WTC11 (cell line): ENCODE measurements around the gene GRM5. TPM values are rescaled to one million over a fixed set of nuclear protein-coding genes. Genes with fewer than 3 reads are reported as not detected.
"Not testable (repeated sequence)": the region's sequence is repeated elsewhere in the genome, so short reads cannot be mapped to it uniquely, and the experiment has no call there.

Experiments used
- ATAC-seq: fragments of 200-7000 bp; cut with Tn5 transposase; 2 replicates; pipeline ENCODE4 v1.10.0; 2021; ENCODE audit warnings: mild to moderate bottlenecking, moderate library complexity
- CTCF ChIA-PET: fragments of 300-600 bp; sonication (Branson Sonifier 250); formaldehyde crosslinking; loops from one replicate; lab custom pipeline; 2021; ENCODE audit warnings: antibody characterized with exemption; lab: Charles Lee
- POLR2A ChIA-PET: fragments of 350-600 bp; sonication (Branson Sonifier 250); formaldehyde crosslinking; loops from one replicate; lab custom pipeline; 2021; ENCODE audit warnings: antibody characterized with exemption; lab: Charles Lee
- DNase-seq: peaks from one replicate; pipeline ENCODE4 v3.0.0; 2021; ENCODE audit warnings: low spot score
- H3K27ac Mint-ChIP-seq: 2 replicates; pipeline ENCODE4 v1.8.0; 2021; ENCODE audit warnings: mixed read lengths
- H3K27me3 Mint-ChIP-seq: 2 replicates; pipeline ENCODE4 v1.8.0; 2021; ENCODE audit warnings: low read depth, mild to moderate bottlenecking, moderate library complexity, mixed read lengths
- H3K36me3 Mint-ChIP-seq: 2 replicates; pipeline ENCODE4 v1.8.0; 2021; ENCODE audit warnings: mixed read lengths
- H3K4me1 Mint-ChIP-seq: 2 replicates; pipeline ENCODE4 v1.8.0; 2022; ENCODE audit warnings: mixed read lengths
- H3K4me3 Mint-ChIP-seq: 2 replicates; pipeline ENCODE4 v1.8.0; 2021; ENCODE audit warnings: mild to moderate bottlenecking, moderate library complexity, mixed read lengths
- H3K9me3 Mint-ChIP-seq: 2 replicates; pipeline ENCODE4 v1.8.0; 2021; ENCODE audit warnings: mixed read lengths
- AFF4 ChIP-seq: sonication (generic); formaldehyde crosslinking; IDR thresholded peaks from 2 replicates; pipeline ENCODE4 v1.8.1; 2023; ENCODE audit warnings: mild to moderate bottlenecking, missing genetic modification reagents, borderline replicate concordance
- ATF1 ChIP-seq: sonication (generic); formaldehyde crosslinking; IDR thresholded peaks from 2 replicates; pipeline ENCODE4 v1.8.1; 2023; ENCODE audit warnings: mild to moderate bottlenecking, moderate library complexity, missing genetic modification reagents
- E2F4 ChIP-seq: sonication (generic); formaldehyde crosslinking; IDR thresholded peaks from 2 replicates; pipeline ENCODE4 v1.8.1; 2022; ENCODE audit warnings: low read depth, mild to moderate bottlenecking, moderate library complexity, missing genetic modification reagents, borderline replicate concordance
- EMX1 ChIP-seq: fragments of 250-450 bp; sonication (Bioruptor Pico); IDR thresholded peaks from 2 replicates; pipeline ENCODE4 v1.8.0; 2021; ENCODE audit warnings: mild to moderate bottlenecking
- ETV6 ChIP-seq: sonication (generic); formaldehyde crosslinking; IDR thresholded peaks from 2 replicates; pipeline ENCODE4 v1.8.1; 2022; ENCODE audit warnings: mild to moderate bottlenecking, missing genetic modification reagents
- HMGA2 ChIP-seq: fragments of 250-450 bp; sonication (Bioruptor Pico); IDR thresholded peaks from 2 replicates; pipeline ENCODE4 v1.4.0; 2021; ENCODE audit warnings: mild to moderate bottlenecking, moderate library complexity
- JUN ChIP-seq: sonication (generic); formaldehyde crosslinking; IDR thresholded peaks from 2 replicates; pipeline ENCODE4 v1.8.0; 2023; ENCODE audit warnings: mild to moderate bottlenecking, missing genetic modification reagents
- NR3C1 ChIP-seq: sonication (generic); formaldehyde crosslinking; conservative IDR thresholded peaks from 2 replicates; pipeline ENCODE4 v1.8.1; 2023; ENCODE audit warnings: low read depth, mild to moderate bottlenecking, missing genetic modification reagents
- SOX15 ChIP-seq: fragments of 250-450 bp; sonication (Bioruptor Pico); IDR thresholded peaks from 2 replicates; pipeline ENCODE4 v1.9.0; 2021; ENCODE audit warnings: mild to moderate bottlenecking
- SP1 ChIP-seq: sonication (generic); formaldehyde crosslinking; conservative IDR thresholded peaks from 2 replicates; pipeline ENCODE4 v1.8.1; 2022; ENCODE audit warnings: missing genetic modification reagents
- USF2 ChIP-seq: sonication (generic); formaldehyde crosslinking; IDR thresholded peaks from 2 replicates; pipeline ENCODE4 v1.8.1; 2023; ENCODE audit warnings: mild to moderate bottlenecking, missing genetic modification reagents, moderate library complexity
- ZBTB43 ChIP-seq: sonication (generic); formaldehyde crosslinking; IDR thresholded peaks from 2 replicates; pipeline ENCODE4 v1.8.1; 2023; ENCODE audit warnings: mild to moderate bottlenecking, missing genetic modification reagents
- ZNF121 ChIP-seq: sonication (generic); formaldehyde crosslinking; IDR thresholded peaks from 2 replicates; pipeline ENCODE4 v1.8.0; 2023; ENCODE audit warnings: missing genetic modification reagents
- ZNF219 ChIP-seq: sonication (generic); formaldehyde crosslinking; IDR thresholded peaks from 2 replicates; pipeline ENCODE4 v1.8.0; 2023; ENCODE audit warnings: missing genetic modification reagents, mild to moderate bottlenecking, borderline replicate concordance
- ZNF232 ChIP-seq: sonication (generic); formaldehyde crosslinking; IDR thresholded peaks from 2 replicates; pipeline ENCODE4 v1.8.0; 2022; ENCODE audit warnings: mild to moderate bottlenecking, missing genetic modification reagents
- ZNF425 ChIP-seq: fragments of 250-450 bp; sonication (Bioruptor Pico); conservative IDR thresholded peaks from 2 replicates; pipeline ENCODE4 v1.9.0; 2021; ENCODE audit warnings: mild to moderate bottlenecking
- total RNA-seq: library from RNA; stranded (reverse); gene quantifications from 3 replicates; pipeline ENCODE4 v1.2.3, GENCODE V29; 2021

Gene GRM5
- total RNA-seq, 1 experiment from 2014 or later: 0.13 TPM

GRCh38 chr11:89019827-89020547, 45.8 kb downstream of the GRM5 start:
- H3K27ac Mint-ChIP-seq, H3K27me3 Mint-ChIP-seq, ATAC-seq, H3K4me3 Mint-ChIP-seq, CTCF ChIA-PET, H3K9me3 Mint-ChIP-seq, H3K36me3 Mint-ChIP-seq, DNase-seq, POLR2A ChIA-PET, H3K4me1 Mint-ChIP-seq: not testable (repeated sequence)

- Mint-ChIP-seq H3K9me3 (no peaks in the 10 kb centered on the region), H3K4me3 (no peak overlapping the region), H3K36me3 (no peaks in the 10 kb centered on the region), H3K27me3 (no peaks in the 10 kb centered on the region), H3K4me1 (0 out of 2 replicates have a peak, but pooled peaks cover 5% of the 10 kb centered on the region), H3K27ac (no peak overlapping the region)
- ATAC-seq (no peak), DNase-seq (no peak)
- ChIA-PET CTCF (no interaction called here), POLR2A (no interaction called here)
- no peak for TF ChIP-seq NR3C1 (CRISPR knock-in tag)
- no peak for TF ChIP-seq E2F4
- TF ChIP-seq ZNF219 (CRISPR knock-in tag): no peak
- TF ChIP-seq EMX1: no peak
- no peak for TF ChIP-seq ATF1 (CRISPR knock-in tag)
- TF ChIP-seq AFF4: no peak
- TF ChIP-seq HMGA2 (CRISPR knock-in tag): no peak
- TF ChIP-seq ZNF425 (CRISPR knock-in tag): no peak
- no peak for TF ChIP-seq USF2
- TF ChIP-seq ZNF121 (CRISPR knock-in tag): no peak
- TF ChIP-seq ZNF232 (CRISPR knock-in tag): no peak
- no peak for TF ChIP-seq SOX15
- no peak for TF ChIP-seq JUN (CRISPR knock-in tag)
- no peak for TF ChIP-seq SP1 (CRISPR knock-in tag)
- no peak for TF ChIP-seq ETV6
- TF ChIP-seq ZBTB43 (CRISPR knock-in tag): no peak
Measured at GRCh38 chr11:89016214-89016613, 49.6 kb downstream of the GRM5 start.
